Iris pigment epithelial cell (primary cell): ENCODE data around the gene SDHAF3.
"Not testable (repeated sequence)": the region's sequence is repeated elsewhere in the genome, so short reads cannot be mapped to it uniquely, and the experiment has no call there.

Experiments
- DNase-seq: peaks from one replicate; pipeline ENCODE4 v3.0.0-alpha.2; 2011; ENCODE audit warnings: low read depth

Gene SDHAF3

GRCh38 chr7:97126483-97127171 lies 9.1 kb downstream of the SDHAF3 start:
- DNase-seq: peak; percentile 31

DNA sequence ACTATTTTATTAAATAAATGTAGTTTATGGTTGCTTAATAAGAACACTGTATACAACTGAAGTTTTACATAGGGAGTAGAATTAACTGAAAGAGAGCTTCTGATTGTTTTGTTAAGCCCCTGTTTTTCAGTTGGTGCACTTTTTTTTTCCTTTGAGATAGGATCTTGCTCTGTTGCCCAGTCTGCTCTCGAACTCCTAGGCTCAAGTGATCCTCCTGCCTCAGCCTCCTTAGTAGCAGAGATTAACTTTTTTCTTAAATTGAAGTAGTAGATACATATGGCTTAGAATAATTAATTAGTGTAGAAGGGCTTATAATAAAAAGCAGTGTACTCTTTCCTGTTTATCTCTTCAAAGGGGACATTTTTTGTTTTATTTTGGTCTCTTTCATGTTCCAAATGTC lies 11.2 kb downstream of the SDHAF3 start:
- DNase-seq: no peak

DNA sequence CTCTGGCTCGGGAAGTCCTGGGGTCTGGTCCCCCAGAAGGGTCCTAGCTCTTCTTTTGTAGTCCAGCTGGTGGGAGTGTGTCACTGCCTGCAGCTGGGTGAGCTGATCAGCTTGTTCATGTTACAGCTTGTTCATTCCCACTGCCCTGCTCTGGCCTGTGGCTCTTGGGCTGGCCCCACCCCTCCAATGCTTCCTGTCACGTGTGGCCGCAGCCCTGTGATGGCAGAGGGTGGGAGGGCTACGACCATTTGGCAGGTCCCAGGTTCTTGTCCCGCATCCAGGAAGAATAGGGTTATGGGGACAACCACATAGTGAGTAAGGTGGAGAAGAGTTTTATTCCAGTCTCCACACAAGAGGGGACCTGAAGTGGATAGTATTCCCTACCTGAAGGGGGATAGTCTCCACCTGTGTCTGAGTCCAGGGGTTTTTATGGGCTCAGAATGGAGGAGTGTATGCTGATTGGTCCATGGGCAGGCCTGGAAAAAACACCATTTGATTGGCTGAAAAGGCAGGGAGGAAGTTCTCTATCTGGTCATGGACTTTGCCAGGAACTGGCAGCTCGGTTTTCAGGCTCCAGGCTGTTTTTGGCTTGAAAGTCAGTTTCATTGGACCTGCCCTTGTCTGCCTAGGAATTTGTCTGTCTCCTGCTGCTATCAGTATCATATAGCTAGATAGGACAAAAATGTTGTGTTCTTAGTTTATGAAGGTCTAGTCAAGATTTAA lies 13.1 kb downstream of the SDHAF3 start:
- peak; percentile 8 for DNase-seq

DNA sequence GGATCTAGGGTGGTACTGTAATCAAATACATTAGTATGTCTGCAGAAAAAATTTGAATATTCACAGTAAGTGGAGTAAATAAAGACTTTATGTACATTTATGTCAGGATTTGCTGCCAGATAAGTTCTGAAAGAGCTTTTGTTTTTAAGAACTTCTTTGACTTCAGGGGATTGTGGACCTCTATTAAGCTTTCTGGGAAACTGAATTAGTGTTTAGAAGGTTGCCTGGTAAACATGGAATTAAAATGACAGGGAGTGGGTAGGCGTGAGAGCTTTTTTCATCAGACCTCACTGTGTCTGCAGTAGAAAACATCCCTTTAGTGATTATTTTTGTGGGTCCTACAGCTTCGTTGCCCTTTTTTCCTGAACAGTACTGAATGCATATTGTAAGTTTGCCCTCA lies 15.7 kb downstream of the SDHAF3 start:
- DNase-seq: no peak

DNA sequence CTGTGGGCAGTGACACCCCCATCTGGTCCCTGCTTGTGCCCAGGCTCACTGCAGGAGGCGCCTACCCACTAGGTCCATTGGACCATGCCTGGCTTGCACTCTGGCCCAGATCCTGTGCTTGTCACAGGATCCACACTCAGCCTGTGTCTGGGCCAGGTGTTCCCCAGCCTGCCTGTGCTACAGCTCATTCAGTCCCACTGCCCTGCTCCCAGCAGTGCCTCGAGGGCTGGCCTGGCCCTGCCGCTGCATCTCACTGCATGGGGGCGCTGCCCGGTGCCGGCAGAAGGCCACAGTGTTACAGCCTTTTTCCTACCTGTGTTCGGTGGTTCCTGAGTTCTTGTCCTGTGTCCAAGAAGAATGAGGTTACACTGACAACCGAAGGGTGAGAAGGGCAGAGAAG lies 21.3 kb downstream of the SDHAF3 start:
- DNase-seq: no peak

GRCh38 chr7:97145068-97145467 lies 27.6 kb downstream of the SDHAF3 start:
- peak; percentile 47 for DNase-seq

- DNase-seq: peak; percentile 45
Observed at GRCh38 chr7:97149843-97150242, 32.3 kb downstream of the SDHAF3 start.

GRCh38 chr7:97155897-97156418 lies 38.5 kb downstream of the SDHAF3 start:
- no peak for DNase-seq

DNA sequence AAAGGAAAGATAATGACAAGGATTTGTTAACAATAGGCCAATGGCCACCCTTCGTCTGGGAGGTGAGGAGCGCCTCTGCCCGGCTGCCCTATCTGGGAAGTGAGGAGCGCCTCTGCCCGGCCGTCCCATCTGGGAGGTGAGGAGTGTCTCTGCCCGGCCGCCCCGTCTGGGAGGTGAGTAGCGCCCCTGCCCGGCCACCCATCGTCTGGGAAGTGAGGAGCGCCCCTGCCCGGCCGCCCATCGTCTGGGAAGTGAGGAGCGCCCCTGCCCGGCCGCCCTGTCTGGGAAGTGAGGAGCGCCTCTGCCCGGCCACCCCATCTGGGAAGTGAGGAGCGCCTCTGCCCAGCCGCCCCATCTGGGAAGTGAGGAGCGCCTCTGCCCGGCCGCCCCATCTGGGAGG lies 42.5 kb downstream of the SDHAF3 start:
- DNase-seq: not testable (repeated sequence)

DNA sequence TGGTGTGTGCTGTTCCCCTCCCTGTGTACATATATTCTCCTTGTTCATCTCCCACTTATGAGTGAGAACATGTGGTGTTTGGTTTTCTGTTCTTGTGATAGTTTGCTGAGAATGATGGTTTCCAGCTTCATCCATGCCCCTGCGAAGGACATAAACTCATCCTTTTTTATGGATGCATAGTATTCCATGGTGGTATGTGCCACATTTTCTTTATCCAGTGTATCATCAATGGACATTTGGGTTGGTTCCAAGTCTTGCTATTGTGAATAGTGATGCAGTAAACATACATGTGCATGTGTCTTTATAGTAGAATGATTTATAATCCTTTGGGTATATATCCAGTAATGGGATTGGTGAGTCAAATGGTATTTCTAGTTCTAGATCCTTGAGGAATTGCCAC lies 44.1 kb downstream of the SDHAF3 start:
- not testable (repeated sequence) for DNase-seq

DNA sequence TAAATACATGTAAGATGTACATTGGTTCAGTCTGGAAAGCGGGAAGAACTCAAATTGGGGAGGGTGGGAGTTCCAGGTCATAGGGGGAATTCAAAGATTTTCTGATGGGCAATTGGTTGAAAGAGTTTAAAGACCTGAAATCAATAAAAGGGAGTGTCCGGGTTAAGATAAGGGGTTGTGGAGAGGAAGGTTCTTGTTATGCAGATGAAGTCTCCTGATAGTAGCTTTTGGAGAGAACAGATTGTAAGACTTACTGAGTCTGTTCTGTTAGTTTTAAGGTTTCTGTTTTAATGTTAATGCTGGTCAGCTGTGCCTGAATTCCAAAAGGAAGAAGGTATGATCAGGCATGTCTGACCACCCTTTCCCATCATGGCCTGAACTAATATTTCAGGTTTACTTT lies 48.8 kb downstream of the SDHAF3 start:
- DNase-seq: no peak

DNA sequence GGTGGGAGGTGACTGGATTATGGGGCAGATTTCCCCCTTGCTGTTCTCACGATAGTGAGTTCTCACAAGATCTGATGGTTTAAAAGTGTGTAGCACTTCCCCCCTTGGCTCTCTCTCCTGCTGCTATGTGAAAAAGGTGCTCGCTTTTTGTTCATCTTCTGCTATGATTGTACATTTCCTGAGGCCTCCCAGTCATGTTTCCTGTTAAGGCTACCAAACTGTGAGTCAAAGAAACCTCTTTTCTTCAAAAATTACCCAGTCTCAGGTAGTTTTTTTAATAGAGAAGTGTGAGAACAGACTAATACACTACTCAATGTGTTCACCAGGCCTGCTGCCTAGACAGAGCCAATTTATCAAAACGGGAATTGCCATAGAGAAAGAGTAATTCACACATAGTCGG lies 49.7 kb downstream of the SDHAF3 start:
- DNase-seq: no peak

DNA sequence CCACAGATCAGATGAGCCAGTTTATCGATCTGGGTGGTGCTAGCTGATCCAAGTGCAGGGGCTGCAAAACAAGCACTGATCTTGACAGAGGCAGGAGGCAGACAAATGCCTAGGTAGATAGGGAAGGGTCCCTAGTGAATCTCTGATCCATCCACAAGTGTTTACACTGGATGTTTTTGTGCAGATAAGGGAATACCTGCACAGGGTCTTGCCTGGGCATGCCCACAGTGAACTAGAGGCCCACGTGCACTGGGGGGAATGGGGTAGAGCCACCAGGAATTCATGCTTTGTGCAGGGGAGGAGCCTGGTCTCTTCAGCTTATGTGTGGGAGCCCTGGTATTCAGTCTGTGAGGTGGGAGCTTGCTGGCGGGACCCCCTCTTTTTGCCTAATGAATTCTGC lies 50.3 kb downstream of the SDHAF3 start:
- DNase-seq: no peak

- DNase-seq: peak; percentile 21
Observed at GRCh38 chr7:97174303-97174702, 56.8 kb downstream of the SDHAF3 start.

DNA sequence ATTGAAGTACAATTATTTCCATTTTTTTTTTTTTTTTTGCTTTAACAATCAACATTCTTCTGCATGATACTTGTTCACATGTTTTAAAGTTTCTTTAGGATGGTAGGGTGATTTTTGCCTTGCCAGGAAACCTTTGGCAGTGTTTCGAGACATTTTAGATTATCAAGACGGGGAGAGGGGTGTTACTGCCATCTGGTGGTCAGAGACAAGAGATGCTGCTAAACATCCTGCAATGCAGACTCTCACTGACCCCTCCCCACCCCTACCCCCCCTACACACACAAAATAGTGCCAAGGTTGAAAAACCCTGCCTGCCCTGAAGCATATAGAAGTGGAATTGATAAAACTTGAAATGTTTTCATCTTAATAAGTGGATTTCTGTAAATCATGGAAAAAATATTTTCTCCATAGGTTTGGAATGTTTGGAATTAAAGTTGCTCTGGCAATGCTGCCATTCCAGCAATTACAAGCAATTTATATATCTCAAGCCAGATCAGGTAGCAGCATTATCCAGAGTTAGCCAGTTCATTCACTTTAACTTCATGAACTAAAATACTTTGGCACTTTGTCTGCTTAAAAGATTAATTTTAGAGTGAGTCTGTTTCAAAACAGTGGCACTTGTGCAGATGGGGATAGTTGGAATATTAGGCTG lies 62.1 kb downstream of the SDHAF3 start:
- peak; percentile 50 for DNase-seq

- peak; percentile 59 for DNase-seq
Observed at GRCh38 chr7:97187067-97187466, 69.6 kb downstream of the SDHAF3 start.

DNA sequence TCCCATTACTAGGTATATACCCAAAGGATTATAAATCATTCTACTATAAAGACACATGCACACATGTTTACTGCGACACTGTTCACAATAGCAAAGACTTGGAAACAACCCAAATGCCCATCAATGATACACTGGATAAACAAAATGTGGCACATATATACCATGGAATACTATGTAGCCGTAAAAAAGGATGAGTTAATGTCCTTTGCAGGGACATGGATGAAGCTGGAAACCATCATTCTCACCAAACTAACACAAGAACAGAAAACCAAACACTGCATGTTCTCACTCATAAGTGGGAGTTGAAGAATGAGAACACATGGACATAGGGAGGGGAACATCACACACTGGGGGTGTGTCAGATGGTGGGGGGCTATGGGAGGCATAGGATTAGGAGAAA lies 78.7 kb downstream of the SDHAF3 start:
- not testable (repeated sequence) for DNase-seq

- DNase-seq: no peak
Observed at GRCh38 chr7:97198596-97198995, 81.1 kb downstream of the SDHAF3 start.

- no peak for DNase-seq
Observed at GRCh38 chr7:97200018-97200417, 82.5 kb downstream of the SDHAF3 start.

DNA sequence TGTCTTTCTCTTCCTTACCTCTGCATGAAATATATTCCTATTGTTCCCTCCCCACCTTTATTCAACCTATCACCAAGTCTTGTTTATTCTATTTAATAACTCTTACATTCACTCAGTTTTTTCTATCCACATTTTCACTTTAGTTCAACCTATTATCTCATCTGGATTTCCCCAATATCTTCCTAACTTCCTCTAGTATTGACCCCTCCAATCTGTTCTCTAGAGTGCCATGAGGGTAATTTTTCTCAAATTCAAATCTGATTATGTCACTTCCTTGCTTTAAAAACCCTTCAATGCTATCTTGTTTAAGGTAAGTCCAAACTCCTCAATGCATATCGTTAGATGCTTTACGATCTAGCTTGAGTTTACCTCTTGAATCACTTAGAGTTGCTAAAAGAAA lies 86.5 kb downstream of the SDHAF3 start:
- no peak for DNase-seq

- no peak for DNase-seq
Observed at GRCh38 chr7:97204821-97205220, 87.3 kb downstream of the SDHAF3 start.

GRCh38 chr7:97215556-97215955 lies 98.1 kb downstream of the SDHAF3 start:
- no peak for DNase-seq

- DNase-seq: no peak
Observed at GRCh38 chr7:97218767-97219166, 101.3 kb downstream of the SDHAF3 start.
